Epithelial cell of prostate (primary cell): Measurements from ENCODE around the gene PICALM.
"Not testable (repeated sequence)": the region's sequence is repeated elsewhere in the genome, so short reads cannot be mapped to it uniquely, and the experiment has no call there.

Experiments used
- DNase-seq: peaks from one replicate; pipeline ENCODE4 v3.0.0-alpha.2; 2011; ENCODE audit warnings: low read depth, low spot score
- H3K27ac ChIP-seq: fragments of 450-650 bp; 2 replicates; pipeline ENCODE4 v1.5.1; 2017; ENCODE audit warnings: mild to moderate bottlenecking

PICALM gene

DNA sequence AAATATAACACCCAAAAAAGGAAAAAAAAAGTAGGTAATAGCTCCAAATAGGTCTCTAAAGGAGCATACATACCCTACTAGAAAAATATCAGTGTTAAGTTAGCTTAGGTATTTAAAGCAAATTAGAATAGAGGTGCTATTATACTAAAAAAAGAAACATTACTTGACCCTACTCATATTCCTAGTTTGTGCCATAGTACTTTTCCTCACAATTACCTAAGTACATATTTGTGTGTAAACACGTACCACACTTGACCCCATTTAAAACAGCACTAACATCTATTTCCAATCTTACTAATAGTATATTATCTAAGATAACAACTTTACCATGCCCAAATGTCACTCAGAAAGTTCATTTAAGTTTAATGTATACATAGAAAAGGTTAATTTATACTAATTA is 57.7 kb downstream of the PICALM start:
- H3K27ac ChIP-seq: no peak overlapping the region
- DNase-seq: no peak

DNA sequence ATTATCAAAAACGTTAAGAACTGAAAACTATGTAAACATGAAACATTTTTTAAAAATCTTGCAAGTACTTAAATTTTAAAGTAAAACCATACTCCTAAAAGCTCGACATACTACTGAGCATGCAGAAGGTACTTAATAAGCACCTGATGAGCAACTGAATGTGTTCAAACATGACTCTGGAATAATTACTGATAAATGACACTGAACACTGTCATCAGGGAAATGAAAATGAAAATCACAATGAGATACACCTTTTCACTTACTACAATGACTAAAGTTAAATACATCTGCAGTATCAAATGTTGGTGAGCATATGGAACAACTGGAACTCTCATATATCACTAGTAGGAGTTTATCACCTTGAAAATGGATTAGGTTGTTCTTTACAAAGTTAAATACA is 65.2 kb downstream of the PICALM start:
- no peak for DNase-seq
- H3K27ac ChIP-seq: peak overlapping the region; percentile 4

DNA sequence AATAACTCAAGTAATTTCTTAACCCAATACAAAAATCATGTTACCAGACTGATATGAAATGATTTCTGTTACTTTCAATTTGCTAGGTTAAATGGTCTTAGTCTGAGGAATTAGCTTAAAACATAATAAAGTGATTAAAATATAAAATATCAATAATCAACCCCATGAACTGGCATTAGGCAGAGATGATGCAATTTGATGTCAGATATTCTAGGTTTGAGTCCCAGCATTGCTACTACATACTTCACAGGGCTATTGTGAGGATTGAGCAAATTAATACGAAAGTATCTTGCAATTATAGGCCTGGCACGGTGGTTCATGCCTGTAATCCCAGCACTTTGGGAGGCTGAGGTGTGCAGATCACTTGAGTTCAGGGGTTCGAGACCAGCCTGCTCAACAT is 66.5 kb downstream of the PICALM start:
- no peak for DNase-seq
- no peak overlapping the region for H3K27ac ChIP-seq

DNA sequence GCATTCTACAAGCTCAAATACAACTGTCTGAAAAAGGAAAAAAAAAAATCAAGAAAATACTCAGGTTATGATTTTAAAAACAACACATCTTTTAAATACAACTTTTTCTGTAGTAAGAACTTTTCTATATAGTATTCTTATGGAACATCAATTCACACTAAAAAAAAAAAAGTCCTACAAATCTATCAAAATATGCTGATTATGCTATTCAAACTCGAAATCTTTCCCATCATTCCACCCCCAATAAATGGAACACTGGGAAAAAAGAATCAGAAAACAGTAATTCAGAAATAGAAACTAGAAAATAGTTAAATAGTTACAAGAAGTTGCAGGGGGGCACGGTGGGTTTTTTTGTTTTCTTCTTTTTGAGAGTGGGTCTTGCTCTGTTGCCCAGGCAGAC is 77.4 kb downstream of the PICALM start:
- DNase-seq: no peak
- H3K27ac ChIP-seq: no peak overlapping the region

DNA sequence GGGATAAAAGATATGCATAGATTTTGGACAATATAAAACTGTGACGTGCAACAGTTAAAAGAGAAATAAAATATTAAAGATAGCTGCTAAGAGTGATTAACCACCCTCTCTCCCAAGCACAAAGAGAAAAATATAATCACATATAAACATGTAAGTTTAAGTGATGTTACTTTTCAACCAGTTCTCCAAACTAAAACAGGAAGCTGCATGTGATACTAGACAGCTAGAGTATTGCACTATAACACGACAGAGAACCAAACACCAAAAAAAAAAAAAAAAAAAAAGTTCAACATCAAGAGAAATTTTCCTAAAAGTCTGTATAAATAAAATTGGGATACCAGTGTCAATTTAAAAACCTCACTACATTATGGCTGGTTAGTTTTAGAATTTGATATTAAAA is 79.1 kb downstream of the PICALM start:
- DNase-seq: no peak
- no peak overlapping the region for H3K27ac ChIP-seq

DNA sequence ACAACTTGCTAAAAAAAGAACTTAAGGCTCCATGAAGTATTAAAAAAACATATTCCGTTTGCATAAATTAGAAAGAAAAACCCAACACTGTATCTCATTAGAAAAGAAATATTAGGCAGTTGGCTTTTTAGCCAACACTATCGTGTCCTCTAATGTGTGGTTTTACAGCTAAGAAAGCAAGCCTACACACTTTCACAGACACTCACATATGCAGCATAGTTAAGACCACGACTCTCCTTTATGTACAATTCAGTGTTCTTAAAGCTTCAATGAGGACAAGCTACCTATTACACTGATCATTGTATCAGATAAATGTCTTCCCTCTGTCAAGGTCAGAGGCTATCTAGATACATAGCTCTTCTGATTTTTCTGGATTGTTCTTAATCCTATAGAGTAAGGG is 80.1 kb downstream of the PICALM start:
- no peak for DNase-seq
- no peak overlapping the region for H3K27ac ChIP-seq

DNA sequence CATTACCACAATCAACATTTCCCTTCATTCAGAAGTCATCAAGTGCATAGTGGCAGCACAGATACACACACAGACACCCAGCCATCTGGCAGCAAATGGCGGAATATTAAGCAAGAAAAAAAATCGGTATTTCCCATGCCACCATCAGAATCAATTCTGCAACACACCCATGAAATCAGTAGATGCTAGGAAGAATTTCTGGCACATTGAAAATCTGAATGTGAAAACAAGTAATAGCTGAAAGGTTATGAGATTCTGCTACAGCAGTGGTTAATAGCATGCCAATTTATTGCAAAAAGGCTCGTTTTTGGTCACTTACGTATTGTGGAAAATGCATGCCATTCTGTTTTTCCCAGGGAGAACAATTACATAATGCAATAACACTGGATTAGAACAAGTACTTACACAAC is 91.1 kb downstream of the PICALM start:
- DNase-seq: no peak
- no peak overlapping the region for H3K27ac ChIP-seq

DNA sequence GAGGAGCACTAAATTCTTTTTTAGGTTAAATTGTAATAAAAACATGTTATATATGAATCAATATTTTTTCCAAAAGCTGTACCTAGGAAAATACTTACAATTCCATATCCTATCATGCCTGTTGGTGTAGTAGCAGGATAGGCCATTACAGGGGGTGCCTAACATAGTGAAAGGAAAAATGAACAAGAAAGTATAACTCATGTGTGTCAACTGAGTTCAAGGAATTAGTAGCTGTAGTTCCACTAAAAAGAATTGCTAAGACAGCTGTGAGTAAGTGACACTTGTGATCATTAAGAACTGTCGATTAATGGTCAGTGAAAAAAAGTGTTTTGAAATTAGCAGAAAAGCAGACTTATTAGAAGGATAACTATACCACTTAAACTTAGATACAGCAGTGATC is 92.4 kb downstream of the PICALM start:
- no peak overlapping the region for H3K27ac ChIP-seq
- no peak for DNase-seq

DNA sequence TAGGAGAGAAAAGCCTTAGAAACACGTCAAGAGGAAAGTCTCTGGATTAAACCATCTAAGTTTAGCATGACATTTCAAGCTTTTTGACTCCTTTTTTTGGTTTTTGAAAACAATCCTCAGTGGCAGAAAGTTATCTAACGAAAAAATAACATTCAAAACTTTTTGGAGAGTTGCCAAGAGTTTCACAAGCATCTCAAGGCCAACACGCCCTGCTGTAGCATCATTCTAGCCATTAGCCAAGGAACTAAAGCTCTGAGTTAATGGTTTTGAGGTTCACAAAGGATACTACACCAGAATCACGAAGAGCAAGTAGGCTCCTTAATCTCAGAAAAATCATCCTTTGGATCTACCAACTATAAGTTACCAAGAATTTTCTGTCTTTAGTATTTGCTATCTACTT is 94.8 kb downstream of the PICALM start:
- no peak overlapping the region for H3K27ac ChIP-seq

DNA sequence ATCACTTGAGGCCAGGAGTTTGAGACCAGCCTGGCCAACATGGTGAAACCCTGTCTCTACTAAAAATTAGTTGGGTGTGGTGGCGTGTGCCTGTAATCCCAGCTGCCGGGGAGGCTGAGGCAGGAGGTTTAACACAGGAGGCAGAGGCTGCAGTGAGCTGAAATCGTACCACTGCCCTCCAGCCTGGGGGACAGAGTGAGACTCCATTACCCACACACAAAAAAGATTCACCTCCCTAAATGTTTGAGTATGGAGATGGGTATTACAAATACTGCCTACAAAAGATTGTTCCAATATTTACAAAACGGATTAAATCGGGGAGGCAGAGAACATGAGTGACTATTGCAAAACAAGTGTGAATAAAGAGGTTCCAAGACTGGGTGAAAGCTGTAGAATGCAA is 98.3 kb downstream of the PICALM start:
- H3K27ac ChIP-seq: no peak overlapping the region
- no peak for DNase-seq

More for the DNA sequence above, 94.8 kb downstream of the PICALM start:
- no peak for DNase-seq

DNA sequence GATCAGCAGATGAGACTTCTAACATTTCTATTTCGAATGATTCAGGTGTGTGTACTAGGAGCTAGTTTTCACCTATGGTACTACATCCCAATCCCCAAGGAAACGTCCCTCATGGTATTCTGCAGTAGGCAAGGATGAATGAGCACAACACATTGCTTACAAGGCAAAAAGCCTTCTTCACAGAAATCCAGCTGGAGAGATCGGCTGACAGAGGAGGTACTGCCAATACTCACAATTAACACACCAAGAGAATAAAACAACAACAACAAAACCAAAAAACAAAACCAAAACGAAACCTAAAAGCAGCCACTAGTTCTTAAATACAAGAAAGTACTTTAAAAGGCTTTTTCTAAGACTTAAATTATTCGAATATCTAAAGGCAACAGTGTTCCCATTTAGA is 101.4 kb downstream of the PICALM start:
- H3K27ac ChIP-seq: no peak overlapping the region
- DNase-seq: no peak

DNA sequence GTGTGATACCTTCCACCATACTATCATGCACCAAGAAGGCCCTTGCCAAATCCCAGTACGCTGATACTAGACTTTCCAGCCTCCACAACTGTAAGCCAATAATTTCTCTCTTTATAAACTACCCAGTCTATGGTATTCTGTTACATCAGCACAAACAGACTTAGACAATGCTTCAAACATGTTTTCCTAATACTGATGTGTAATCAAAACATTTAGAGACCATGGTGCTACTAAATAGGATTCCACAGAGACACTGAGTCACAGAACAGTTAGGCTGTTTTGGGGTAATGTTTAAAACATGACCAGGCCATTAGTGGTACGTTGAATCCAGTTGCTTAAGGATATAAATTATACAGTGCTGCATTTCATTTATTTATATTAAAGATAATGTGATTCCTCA is 103.7 kb downstream of the PICALM start:
- no peak overlapping the region for H3K27ac ChIP-seq
- no peak for DNase-seq

DNA sequence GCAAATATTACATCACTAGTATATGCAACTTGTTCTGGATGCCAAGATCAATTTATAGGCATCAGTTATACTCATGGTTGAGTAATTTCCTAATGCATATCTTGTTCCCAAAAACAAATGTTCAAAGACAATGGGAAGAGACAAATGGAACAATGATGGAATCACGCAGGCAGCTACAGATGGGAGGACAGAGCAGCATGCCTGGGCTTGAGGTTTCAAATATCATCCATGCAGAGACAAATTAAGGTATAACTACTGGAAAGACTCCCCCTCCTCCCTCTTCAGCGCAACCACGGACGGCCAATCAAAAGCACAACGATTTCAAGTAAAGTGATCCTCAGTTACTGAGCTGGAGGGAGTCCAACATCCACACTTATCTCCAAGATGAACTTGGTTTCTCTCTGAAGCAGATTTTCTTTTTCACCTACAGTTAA is 106.9 kb downstream of the PICALM start:
- peak overlapping the region; percentile 59 for H3K27ac ChIP-seq
- no peak for DNase-seq

DNA sequence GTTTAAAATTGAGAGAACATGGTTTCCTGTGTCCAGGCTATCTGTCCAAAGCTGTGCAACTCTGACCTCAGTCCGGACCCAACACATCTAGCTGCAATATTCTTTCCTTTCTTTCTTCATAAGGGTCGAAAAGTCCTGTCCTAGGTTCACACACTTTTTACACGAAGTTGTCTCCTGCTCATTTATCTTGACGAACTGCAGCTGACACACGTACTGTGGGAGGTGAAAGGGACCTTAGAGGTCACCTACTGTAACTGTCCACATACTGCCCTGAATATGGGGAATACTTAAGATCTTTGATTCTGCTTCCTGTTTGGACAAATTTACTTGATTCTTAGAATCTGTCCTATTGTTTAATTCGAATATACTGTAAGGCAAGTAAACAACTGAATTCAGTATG is 107.8 kb downstream of the PICALM start:
- DNase-seq: no peak
- peak overlapping the region; percentile 59 for H3K27ac ChIP-seq

DNA sequence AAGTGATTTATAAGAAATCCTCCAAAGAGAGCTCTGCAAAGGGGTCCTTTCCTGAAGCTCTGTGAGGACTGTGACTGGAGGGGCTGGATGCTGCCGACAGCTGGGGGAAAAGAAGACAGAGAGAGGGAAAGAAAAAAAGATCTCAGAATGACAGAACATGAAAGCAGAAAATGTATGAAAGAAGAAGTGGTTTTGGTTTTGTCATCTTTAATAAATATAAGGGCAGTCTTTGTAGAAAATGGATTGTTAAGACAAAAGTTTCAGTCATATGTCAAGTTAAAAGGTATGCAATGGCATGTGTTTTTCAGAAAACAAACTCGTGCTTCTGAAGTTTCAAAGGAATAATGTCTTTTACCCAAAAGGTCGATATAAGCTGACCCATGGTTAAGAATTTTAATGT is 108.2 kb downstream of the PICALM start:
- DNase-seq: no peak
- H3K27ac ChIP-seq: no peak overlapping the region

DNA sequence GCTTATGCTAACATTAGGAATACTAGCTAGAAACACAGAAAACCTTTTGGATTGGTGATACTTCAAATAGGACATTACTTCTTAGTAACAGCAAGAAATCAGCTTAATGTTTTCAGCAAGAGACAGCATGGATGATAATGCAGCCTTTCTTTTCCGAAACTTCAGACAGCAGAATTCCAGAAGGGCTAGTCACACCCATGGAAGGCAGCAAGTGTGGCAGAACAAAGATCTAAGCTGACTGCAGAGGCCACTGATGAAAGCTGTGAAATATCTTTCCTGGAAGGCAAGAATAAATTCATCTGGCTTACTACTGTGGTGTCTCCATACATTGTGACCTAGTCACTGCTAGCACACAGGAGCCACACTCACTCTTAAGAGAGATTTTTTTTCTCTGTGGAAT is 113.4 kb downstream of the PICALM start:
- no peak for DNase-seq
- H3K27ac ChIP-seq: no peak overlapping the region

DNA sequence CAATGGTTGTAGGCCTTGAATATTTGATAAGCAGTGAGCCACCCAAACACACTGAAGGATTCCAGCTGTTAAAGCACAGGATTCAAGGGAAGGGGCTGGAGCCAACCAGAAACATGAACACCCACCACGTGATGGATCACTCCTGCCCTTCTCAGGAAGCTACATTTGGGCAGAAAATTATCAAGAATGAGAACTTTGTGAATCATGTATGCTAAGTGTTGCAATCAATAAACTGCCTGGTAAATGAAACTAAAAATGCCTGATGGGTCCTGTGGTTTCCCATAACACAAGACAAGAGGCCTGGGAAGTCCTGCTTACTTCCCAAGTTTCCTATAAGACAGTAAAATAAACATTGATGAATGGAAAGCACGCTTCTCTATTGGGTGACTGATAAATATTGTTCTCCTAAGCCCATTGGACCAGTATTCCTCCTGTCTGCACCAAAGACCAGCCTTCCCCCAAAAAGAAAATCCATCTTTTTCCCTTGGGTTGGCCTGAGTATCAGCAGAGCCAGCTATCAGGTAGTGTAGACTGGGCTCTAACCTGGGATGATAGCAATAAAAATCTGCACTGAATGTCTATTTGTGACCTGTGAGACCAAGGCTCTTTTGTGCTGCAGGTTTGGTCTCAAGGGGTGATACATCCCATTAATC is 115.3 kb downstream of the PICALM start:
- no peak overlapping the region for H3K27ac ChIP-seq
- no peak for DNase-seq

DNA sequence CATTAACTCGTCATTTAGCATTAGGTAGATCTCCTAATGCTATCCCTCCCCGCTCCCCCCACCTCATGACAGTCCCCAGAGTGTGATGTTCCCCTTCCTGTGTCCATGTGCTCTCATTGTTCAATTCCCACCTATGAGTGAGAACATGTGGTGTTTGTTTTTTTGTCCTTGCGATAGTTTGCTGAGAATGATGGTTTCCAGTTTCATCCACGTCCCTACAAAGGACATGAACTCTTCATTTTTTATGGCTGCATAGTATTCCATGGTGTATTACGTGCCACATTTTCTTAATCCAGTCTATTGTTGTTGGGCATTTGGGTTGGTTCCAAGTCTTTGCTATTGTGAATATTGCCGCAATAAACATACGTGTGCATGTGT is 116.8 kb downstream of the PICALM start:
- H3K27ac ChIP-seq, DNase-seq: not testable (repeated sequence)

DNA sequence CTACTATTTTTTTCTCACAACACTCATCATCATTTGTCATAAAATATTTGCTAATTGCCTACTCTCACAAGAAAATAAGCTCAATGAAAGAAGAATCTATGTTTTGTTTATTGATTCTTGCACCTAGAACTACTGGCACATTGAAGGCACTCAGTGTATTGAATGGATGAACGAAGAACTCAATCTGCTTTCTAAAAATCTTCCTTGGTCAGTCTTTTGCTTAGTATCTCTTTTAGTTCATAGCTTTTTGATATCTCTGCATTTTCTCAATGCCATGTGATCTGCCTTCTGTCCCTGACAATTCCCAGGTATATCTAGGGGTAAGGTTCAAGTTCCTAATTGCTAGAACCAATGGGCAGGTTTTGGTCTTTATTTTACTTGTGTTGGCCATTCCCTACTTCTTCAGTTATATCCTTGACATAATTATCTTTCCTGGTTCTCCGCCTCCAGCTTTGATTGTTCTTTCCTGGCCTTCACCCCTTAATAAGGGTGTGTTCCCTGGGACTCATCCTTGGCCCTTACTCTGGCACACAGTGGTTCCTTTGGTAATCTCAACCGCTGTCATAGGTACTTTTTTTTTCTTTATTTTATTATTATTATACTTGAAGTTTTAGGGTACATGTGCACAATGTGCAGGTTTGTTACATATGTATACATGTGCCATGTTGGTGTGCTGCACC is 117.3 kb downstream of the PICALM start:
- no peak for DNase-seq
- H3K27ac ChIP-seq: no peak overlapping the region

DNA sequence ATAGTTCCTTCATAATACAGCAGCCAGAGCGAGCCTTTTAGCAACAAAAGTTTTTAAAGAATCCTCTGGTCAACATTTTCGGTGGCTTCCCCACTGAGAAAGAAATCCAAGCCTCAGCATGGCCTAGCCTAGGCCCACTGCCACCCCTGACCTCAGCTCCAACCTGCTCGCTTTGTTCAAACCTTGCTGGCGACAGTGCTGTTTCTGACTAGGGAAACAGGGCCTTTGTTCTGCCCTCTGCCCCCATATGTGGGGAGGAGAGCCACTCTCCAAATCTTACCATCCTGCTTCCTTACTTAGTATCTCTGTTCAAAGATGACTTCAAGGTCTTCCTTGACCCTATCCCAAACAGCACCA is 117.9 kb downstream of the PICALM start:
- H3K27ac ChIP-seq: no peak overlapping the region
- no peak for DNase-seq

DNA sequence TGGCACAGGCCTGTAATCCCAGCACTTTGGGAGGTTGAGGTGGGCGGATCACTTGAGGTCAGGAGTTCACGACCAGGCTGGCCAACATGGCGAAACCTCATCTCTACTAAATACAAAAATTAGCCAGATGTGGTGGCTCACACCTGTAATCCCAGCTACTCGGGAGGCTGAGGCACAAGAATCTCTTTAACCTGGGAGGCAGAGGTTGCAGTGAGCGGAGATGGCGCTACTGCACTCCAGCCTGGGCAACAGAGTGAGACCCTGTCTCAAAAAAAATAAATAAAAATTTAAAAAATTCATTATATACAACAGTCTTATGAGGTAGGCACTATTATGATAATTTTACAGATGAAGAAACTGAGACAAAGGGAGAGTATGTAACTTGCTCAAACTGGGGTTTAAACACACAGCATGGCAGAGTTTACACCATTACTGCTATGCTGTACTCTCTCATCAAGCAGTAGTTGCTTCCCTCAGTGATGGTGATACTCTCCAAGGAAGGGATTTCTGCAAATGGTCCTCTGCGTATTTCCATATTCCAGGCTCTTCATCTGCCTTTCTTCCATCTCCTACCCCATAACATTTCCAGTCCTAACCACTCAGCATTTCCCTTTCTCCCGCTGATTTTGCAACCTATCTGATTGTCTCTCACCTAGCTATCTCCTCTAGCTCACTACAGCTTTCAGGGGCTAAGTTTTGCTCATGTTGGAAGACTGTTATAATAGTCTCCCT is 118.4 kb downstream of the PICALM start:
- DNase-seq: no peak
- peak overlapping the region; percentile 82 for H3K27ac ChIP-seq

DNA sequence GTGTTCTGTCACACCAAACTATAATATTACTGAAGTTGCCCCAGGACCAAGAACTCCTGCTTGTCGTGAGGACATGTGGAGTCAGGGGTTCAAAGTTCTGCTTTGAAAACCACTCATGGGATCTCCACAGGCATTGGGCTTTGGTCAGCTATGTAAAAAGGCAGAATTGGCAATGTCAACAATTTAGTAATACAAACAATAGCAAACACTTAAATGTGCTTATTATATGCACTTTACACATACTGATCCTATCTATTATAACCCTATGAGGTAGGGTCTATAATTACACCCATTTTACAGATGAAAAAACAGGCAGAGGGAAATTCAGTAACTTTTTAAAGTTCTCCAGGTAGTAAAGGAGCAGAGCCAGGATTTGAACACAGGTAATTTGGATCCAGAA is 119.1 kb downstream of the PICALM start:
- peak overlapping the region; percentile 82 for H3K27ac ChIP-seq
- no peak for DNase-seq
